Transverse colon (tissue), 4 donors: ENCODE data around the gene OR52N4. TPM values are rescaled to one million over a fixed set of nuclear protein-coding genes. Genes with fewer than 3 reads are reported as not detected.

Experiments
- DNase-seq: peaks from one replicate; pipeline ENCODE4 v3.0.0-alpha.2; 2019
- H3K27ac ChIP-seq, 4 donors: fragments of 200-600 bp; sonication (generic); 2 replicates each; pipeline ENCODE4 v1.5.1; 2016 to 2018; ENCODE audit warnings: inconsistent platforms in 4 of 4
- H3K27me3 ChIP-seq: fragments of 200-600 bp; sonication (generic); 2 replicates; pipeline ENCODE4 v1.5.1; 2017; ENCODE audit warnings: inconsistent platforms
- H3K36me3 ChIP-seq, 4 donors: fragments of 200-600 bp; sonication (generic); 2 replicates each; pipeline ENCODE4 v1.5.1; 2017 to 2019; ENCODE audit warnings: inconsistent platforms in 4 of 4
- H3K4me1 ChIP-seq, 4 donors: fragments of 200-600 bp; sonication (generic); 2 replicates each; pipeline ENCODE4 v1.5.1; 2017 to 2020; ENCODE audit warnings: inconsistent platforms in 4 of 4
- H3K4me3 ChIP-seq, 4 donors: fragments of 200-600 bp; sonication (generic); 1 replicate in 1 of 4; 2 replicates in 3 of 4; pipeline versions ENCODE4 v1.5.1 to v1.6.1; 2017 to 2019; ENCODE audit warnings: inconsistent platforms in 4 of 4
- H3K9me3 ChIP-seq, 2 donors: fragments of 200-600 bp; sonication (generic); 2 replicates each; pipeline ENCODE4 v1.5.1; 2017 to 2019; ENCODE audit warnings: inconsistent platforms in 2 of 2
- EP300 ChIP-seq: sonication (generic); formaldehyde crosslinking; IDR thresholded peaks from one replicate; pipeline ENCODE4 v1.6.1; 2017; ENCODE audit warnings: antibody characterized with exemption, low read depth
- POLR2A ChIP-seq: fragments of 450-650 bp; IDR thresholded peaks from one replicate; pipeline ENCODE4 v1.6.1; 2016; ENCODE audit warnings: antibody characterized with exemption, mild to moderate bottlenecking, moderate library complexity
- POLR2AphosphoS5 ChIP-seq, 3 donors: sonication (generic); formaldehyde crosslinking; IDR thresholded peaks; one replicate each; pipeline ENCODE4 v1.6.1; 2016; ENCODE audit warnings: antibody characterized with exemption in 3 of 3
- WGBS, 2 donors: methylation state at CpG; one replicate each; pipeline ENCODE4 v1.1.5; 2018; ENCODE audit warnings: low coverage in 1 of 2; 5-methylcytosine and 5-hydroxymethylcytosine counted together
- in situ Hi-C, 4 donors: fragments of 200-750 bp; cut with MboI; loops; one replicate each; pipeline versions ENCODE4 v1.15.0 to v1.15.1; 2017; ENCODE audit warnings: low sequenced_read_pairs in 3 of 4, low pct_ligation_motif_present in 1 of 4, low pct_unique_long_range_greater_than_20kb in 1 of 4
- intact Hi-C: fragments of 100-400 bp; cut with DNase I; formaldehyde crosslinking; loops from one replicate; pipeline ENCODE4 v1.15.1; 2023; ENCODE audit warnings: low total_unique reads
- total RNA-seq, 4 donors: library from RNA; depleted of rRNA; stranded (reverse); fragments of >200 nt; gene quantifications; one replicate each; pipeline ENCODE4 v1.1.0, GENCODE V29; 2016
- TF ChIP-seq, protein P1 (sequence below), 5 experiments: fragments of 200-600 bp in 3 of 5; fragments of 450-650 bp in 2 of 5; sonication (generic) in 3 of 5; IDR thresholded peaks; 1 replicate in 2 of 5; 2 replicates in 3 of 5; pipeline ENCODE4 v1.5.1; 2016 to 2017; ENCODE audit warnings: antibody characterized with exemption in 5 of 5, inconsistent platforms in 3 of 5, mild to moderate bottlenecking in 2 of 5, moderate library complexity in 1 of 5

The OR52N4 gene
- total RNA-seq, 4 donors from 2014 or later = not detected

DNA sequence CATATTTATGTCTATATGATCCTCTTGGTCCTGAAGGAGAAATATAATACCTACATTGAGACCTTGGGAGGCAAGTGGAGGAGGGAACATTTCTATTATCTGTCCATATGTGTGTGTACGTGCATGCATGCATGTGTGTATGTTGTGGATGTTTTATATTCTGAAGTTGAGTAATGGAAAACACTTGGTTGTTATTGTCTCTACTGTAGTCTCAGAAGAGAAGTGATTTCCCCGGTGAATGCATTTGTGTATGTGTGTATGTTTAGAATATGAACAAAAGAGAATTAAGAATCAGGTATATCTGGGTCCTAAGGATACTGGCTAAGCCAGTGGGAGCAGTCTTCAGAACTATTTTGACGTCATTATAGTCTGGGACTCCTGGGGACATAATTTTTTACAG, 37.1 kb downstream of the OR52N4 start, which contains the start of gene OR52N1:
Gene OR52N1 (minus strand): TSS at position 101 of the 400 bp plus-strand sequence. CDS start 2,449 bp downstream, outside the sequence.
- H3K4me3 ChIP-seq = no peak within 1 kb of the TSS
- no peaks in the 10 kb centered on the region for H3K4me1 ChIP-seq
- 70 to 74% methylated on average over 3 of the region's 3 CpGs for WGBS, 2 donors
- no peaks in the 10 kb centered on the region for H3K36me3 ChIP-seq
- no peaks in the 10 kb centered on the region for H3K9me3 ChIP-seq
- in situ Hi-C loops (no loop called here), intact Hi-C loops (no loop called here)
- no peaks in the 10 kb centered on the region for H3K27me3 ChIP-seq
- TF ChIP-seq POLR2A (no peak), EP300 (no peak), POLR2AphosphoS5 (IDR thresholded peaks at IDR 0.05) (no peak)
- TF ChIP-seq, protein P1, sequence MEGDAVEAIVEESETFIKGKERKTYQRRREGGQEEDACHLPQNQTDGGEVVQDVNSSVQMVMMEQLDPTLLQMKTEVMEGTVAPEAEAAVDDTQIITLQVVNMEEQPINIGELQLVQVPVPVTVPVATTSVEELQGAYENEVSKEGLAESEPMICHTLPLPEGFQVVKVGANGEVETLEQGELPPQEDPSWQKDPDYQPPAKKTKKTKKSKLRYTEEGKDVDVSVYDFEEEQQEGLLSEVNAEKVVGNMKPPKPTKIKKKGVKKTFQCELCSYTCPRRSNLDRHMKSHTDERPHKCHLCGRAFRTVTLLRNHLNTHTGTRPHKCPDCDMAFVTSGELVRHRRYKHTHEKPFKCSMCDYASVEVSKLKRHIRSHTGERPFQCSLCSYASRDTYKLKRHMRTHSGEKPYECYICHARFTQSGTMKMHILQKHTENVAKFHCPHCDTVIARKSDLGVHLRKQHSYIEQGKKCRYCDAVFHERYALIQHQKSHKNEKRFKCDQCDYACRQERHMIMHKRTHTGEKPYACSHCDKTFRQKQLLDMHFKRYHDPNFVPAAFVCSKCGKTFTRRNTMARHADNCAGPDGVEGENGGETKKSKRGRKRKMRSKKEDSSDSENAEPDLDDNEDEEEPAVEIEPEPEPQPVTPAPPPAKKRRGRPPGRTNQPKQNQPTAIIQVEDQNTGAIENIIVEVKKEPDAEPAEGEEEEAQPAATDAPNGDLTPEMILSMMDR (IDR thresholded peaks at IDR 0.05) = no peak
- DNase-seq = no peak
- H3K27ac ChIP-seq = no peak within 1 kb of the TSS

DNA sequence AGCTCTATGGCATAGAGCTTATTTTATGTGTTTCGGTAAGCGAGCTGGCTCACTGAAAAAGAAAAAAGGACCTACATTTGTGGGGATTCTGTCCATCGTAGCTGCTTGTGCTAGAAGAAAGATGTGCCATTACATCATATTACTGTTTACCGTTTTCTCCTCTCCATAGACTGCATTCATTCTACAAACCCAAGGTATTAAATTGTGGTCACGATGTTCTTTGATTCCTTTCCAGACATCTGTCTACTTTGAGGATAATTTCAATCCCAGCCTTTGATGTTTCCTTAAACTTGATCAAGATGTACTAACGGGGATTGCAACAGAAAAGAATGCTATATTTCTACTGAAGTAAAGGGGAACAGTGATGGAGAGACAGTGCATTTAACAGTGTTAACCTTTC, 42.5 kb downstream of the OR52N4 start:
- TF ChIP-seq EP300 (no peak), POLR2AphosphoS5 (IDR thresholded peaks at IDR 0.05) (no peak), POLR2A (no peak)
- TF ChIP-seq, protein P1 (IDR thresholded peaks at IDR 0.05) = no peak
- Histone ChIP-seq H3K4me1 (no peaks in the 10 kb centered on the region), H3K36me3 (no peaks in the 10 kb centered on the region), H3K27ac (no peak overlapping the region), H3K9me3 (no peaks in the 10 kb centered on the region), H3K27me3 (no peaks in the 10 kb centered on the region), H3K4me3 (no peak overlapping the region)
- WGBS, 2 donors = 79 to 88% methylated on average over 6 of the region's 6 CpGs
- intact Hi-C loops (no loop called here), in situ Hi-C loops (no loop called here)
- no peak for DNase-seq

DNA sequence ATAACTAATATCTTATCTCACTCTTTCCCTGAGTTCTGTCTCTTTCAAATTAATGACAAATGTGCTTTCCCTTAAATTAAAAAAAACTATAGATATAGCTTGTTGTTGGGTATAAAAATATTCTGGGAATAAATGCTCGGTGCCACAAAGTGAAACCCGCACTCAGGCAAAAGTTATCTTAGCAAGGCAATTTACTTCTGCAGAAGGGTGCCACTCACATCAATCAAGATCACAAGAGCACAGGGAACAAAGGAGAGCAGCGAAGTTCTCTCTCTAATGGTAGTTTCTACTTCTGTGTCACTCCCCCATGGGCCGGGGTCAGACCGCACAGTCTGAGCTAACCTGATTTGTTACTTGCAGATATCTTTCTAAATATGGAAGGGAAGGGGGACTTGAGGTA, 49.9 kb downstream of the OR52N4 start:
- intact Hi-C loops = no loop called here
- TF ChIP-seq POLR2AphosphoS5 (IDR thresholded peaks at IDR 0.05) (no peak), EP300 (no peak), POLR2A (no peak)
- TF ChIP-seq, protein P1 (IDR thresholded peaks at IDR 0.05) = no peak
- DNase-seq = no peak
- H3K4me1 ChIP-seq = peaks cover 0 to 8% (median 0%) of the 10 kb centered on the region in 4 donors
- no peak overlapping the region for H3K4me3 ChIP-seq
- H3K27me3 ChIP-seq = no peaks in the 10 kb centered on the region
- H3K27ac ChIP-seq = no peak overlapping the region
- in situ Hi-C loops = loop anchor here in 3 of 4 donors (10.0 to 25.0 kb wide), 3 partner anchors 192 to 342 kb away; no protein-coding TSS in a partner anchor
- WGBS, 2 donors = 78 to 88% methylated on average over 3 to 5 of the region's 5 CpGs
- H3K9me3 ChIP-seq = no peaks in the 10 kb centered on the region
- no peaks in the 10 kb centered on the region for H3K36me3 ChIP-seq

Other genes with a start within 250 kb of the OR52N4 start
- under 1 TPM in 2 of 4 donors, not detected in 2; 0.64 to 0.75 TPM for gene UBQLN3, start 244.3 kb upstream of the OR52N4 start, total RNA-seq
- 1 to 10 TPM in 1 of 4 donors, under 1 TPM in 2, not detected in 1; 0.41 to 1.8 (median 0.48) TPM for gene UBQLNL, start 237.5 kb upstream of the OR52N4 start, total RNA-seq
- under 1 TPM in 1 of 4 donors, not detected in 3; 0.79 TPM for gene OR52H1, start 205.7 kb upstream of the OR52N4 start, total RNA-seq
- not detected for gene OR52B6, start 173.4 kb upstream of the OR52N4 start, total RNA-seq
- gene TRIM6, start 157.6 kb upstream of the OR52N4 start, total RNA-seq = 1 to 10 TPM in 1 of 4 donors, under 1 TPM in 1, not detected in 2; 0.79 to 1.4 TPM
- 1 to 10 TPM; 1.5 to 9.8 (median 7.1) TPM for gene TRIM34, start 129.2 kb upstream of the OR52N4 start, total RNA-seq
- 10 to 100 TPM; 10.5 to 23.6 (median 16.3) TPM for gene TRIM5, start 69.2 kb upstream of the OR52N4 start, total RNA-seq
- 10 to 100 TPM in 3 of 4 donors, 1 to 10 TPM in 1; 3.2 to 35.2 (median 21.4) TPM for gene TRIM22, start 64.5 kb upstream of the OR52N4 start, total RNA-seq
- not detected for gene OR56B1, start 17.8 kb upstream of the OR52N4 start, total RNA-seq
- 1 to 10 TPM in 1 of 4 donors, not detected in 3; 1.1 TPM for gene OR52N5, start 29.1 kb downstream of the OR52N4 start, total RNA-seq
- not detected for gene OR52N1, start 37.0 kb downstream of the OR52N4 start, total RNA-seq
- not detected for gene OR52N2, start 54.7 kb downstream of the OR52N4 start, total RNA-seq
- gene OR52E6, start 87.7 kb downstream of the OR52N4 start, total RNA-seq = not detected
- not detected for gene OR52E8, start 103.4 kb downstream of the OR52N4 start, total RNA-seq
- gene OR52E4, start 126.4 kb downstream of the OR52N4 start, total RNA-seq = not detected
- gene OR52E5, start 139.0 kb downstream of the OR52N4 start, total RNA-seq = not detected
- not detected for gene OR56A3, start 188.0 kb downstream of the OR52N4 start, total RNA-seq
- not detected for gene OR56A5, start 214.3 kb downstream of the OR52N4 start, total RNA-seq
- gene OR52L1, start 232.7 kb downstream of the OR52N4 start, total RNA-seq = not detected